ENCODE data around the gene CPVL. TPM values are rescaled to one million over a fixed set of nuclear protein-coding genes. Genes with fewer than 3 reads are reported as not detected.

Gene CPVL
- total and polyA plus RNA-seq, 2 of the 4 experiments (the other 2 are of a cell fraction) = not detected

DNA sequence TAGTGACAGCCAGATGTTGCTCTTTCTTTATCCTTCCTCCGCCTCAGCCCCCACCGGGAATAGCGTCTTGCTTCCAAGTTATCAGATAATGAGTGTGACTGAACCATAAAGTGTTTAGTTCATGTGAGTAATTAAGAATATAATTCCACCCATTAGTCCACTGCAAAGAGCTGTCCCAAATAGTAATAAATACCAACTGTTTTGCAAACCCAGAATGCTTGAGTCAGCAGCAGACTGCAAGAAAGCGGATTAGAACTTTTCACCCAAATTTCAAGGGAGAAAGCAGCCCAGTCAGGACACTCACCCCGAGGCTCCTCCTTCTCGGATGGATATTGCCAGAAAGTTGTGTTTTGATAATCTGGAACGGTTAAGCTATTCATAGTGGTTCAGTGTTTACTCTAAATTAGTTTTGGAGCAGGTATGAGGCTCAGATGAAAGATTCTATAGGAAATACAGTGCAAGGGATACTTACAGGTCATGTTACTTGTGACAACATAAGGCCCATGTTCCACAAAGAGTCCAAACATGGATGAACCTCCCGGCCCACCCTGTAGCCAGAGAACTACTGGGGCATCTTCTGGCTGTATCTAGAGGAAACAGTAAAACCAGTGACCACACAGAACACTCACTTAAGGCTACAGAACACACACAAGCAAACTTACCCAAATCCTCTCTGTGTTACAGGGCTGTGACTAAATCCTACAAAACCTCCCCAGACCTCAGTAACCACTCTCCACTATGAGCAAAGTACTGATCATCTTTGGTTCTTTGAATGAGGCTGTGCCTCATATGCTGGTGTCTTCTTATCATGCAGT lies 50.5 kb downstream of the CPVL start:
- ChIA-PET POLR2A (ENCODE audit: unreplicated experiment) (no interaction called here), CTCF (interaction anchor here (1.3 kb wide), 1 partner anchor 174 kb away, joined by 5 read pairs; no protein-coding TSS in a partner anchor)
- Histone ChIP-seq H2AFZ (replicated peaks; ENCODE audit: low read length, poor library complexity) (no peak overlapping the region), H3K4me2 (ENCODE audit: low read depth, low read length) (no peak overlapping the region), H3K4me1 (ENCODE audit: control insufficient read depth, insufficient read depth, low read length) (peaks cover 2% of the 10 kb centered on the region; the same call in 1 of the 2 replicates), H3K9ac (ENCODE audit: low read depth, low read length) (no peak overlapping the region), H3K4ac (ENCODE audit: low read depth, low read length) (no peak overlapping the region), H3K27me3 (ENCODE audit: control insufficient read depth, insufficient read depth, low read length) (peaks cover 7% of the 10 kb centered on the region), H4K91ac (ENCODE audit: insufficient read depth, low read depth, low read length) (no peak overlapping the region), H2AK5ac (ENCODE audit: low read depth, low read length) (no peak overlapping the region), H3K9me1 (ENCODE audit: insufficient read depth, low read length) (no peaks in the 10 kb centered on the region), H3K9me3 (ENCODE audit: control insufficient read depth, insufficient read depth, low read length) (no peaks in the 10 kb centered on the region), H2BK20ac (ENCODE audit: low read depth, low read length) (no peak overlapping the region), H2BK15ac (ENCODE audit: low read depth, low read length) (no peak overlapping the region), H2AK9ac (replicated peaks; ENCODE audit: low read depth, low read length, poor library complexity) (no peak overlapping the region), H3K4me3 (ENCODE audit: insufficient read depth, low read depth, low read length) (no peak overlapping the region), H2BK5ac (ENCODE audit: low read depth, low read length, poor library complexity, severe bottlenecking) (no peak overlapping the region), H3K56ac (ENCODE audit: extremely low read depth, insufficient read depth, low read length) (no peak overlapping the region), H4K8ac (ENCODE audit: low read depth in 2 of 2, low read length in 2 of 2) (no peak overlapping the region), H3K36me3 (ENCODE audit: control insufficient read depth, insufficient read depth, low read length) (no peaks in the 10 kb centered on the region), H4K5ac (ENCODE audit: low read depth, low read length) (no peak overlapping the region), H3K14ac (replicated peaks; ENCODE audit: low read depth, low read length) (no peak overlapping the region), H4K20me1 (ENCODE audit: insufficient read depth, low read length) (no peaks in the 10 kb centered on the region), H3K79me1 (ENCODE audit: low read depth in 1 of 2, low read length in 2 of 2) (no peaks in the 10 kb centered on the region), H2BK120ac (ENCODE audit: low read depth, low read length) (no peak overlapping the region), H3K23ac (ENCODE audit: low read depth, low read length) (no peak overlapping the region), H3K18ac (ENCODE audit: low read depth, low read length) (no peak overlapping the region), H3K27ac (ENCODE audit: insufficient read depth, low read length) (no peak overlapping the region)
- WGBS, 2 experiments (ENCODE audit: extremely low coverage in 2 of 2, insufficient read length in 1 of 2) = 0% methylated on average over 1 of the region's 8 CpGs; no CpG with 5 or more reads in 1 of the 2 experiments
- no peak for ATAC-seq (ENCODE audit: low read depth)
- no TSS peak for BruUV-seq (replicated peaks)
- DNase-seq = no peak
- intact Hi-C loops (cut with micrococcal nuclease) (no loop called here), in situ Hi-C loops (cut with MboI; ENCODE audit: low sequenced_read_pairs) (no loop called here), dilution Hi-C loops (cut with HindIII; ENCODE audit: low sequenced_read_pairs, unreplicated experiment) (no loop called here)
- TF ChIP-seq FOS (IDR thresholded peaks at IDR 0.05; ENCODE audit: low read depth, low read length) = no peak
- TF ChIP-seq MXI1 (IDR thresholded peaks at IDR 0.05; ENCODE audit: borderline replicate concordance, low read depth, low read length) = no peak
- no peak for TF ChIP-seq CEBPB (IDR thresholded peaks at IDR 0.05; ENCODE audit: low read depth, low read length)
- TF ChIP-seq, protein P1, sequence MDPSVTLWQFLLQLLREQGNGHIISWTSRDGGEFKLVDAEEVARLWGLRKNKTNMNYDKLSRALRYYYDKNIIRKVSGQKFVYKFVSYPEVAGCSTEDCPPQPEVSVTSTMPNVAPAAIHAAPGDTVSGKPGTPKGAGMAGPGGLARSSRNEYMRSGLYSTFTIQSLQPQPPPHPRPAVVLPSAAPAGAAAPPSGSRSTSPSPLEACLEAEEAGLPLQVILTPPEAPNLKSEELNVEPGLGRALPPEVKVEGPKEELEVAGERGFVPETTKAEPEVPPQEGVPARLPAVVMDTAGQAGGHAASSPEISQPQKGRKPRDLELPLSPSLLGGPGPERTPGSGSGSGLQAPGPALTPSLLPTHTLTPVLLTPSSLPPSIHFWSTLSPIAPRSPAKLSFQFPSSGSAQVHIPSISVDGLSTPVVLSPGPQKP (IDR thresholded peaks at IDR 0.05; ENCODE audit: borderline replicate concordance, low read depth, low read length) = no peak
- no peak for TF ChIP-seq RAD21 (IDR thresholded peaks at IDR 0.05; ENCODE audit: low read length)
- TF ChIP-seq POLR2A (IDR thresholded peaks at IDR 0.05; ENCODE audit: low read depth, low read length) = no peak
- TF ChIP-seq RCOR1 (IDR thresholded peaks at IDR 0.05; ENCODE audit: insufficient replicate concordance, low read length) = no peak
- no peak for TF ChIP-seq MAZ (IDR thresholded peaks at IDR 0.05; ENCODE audit: borderline replicate concordance, low read depth, low read length)

All from IMR-90 (cell line).